ENCODE measurements around the gene COL5A3. TPM values are rescaled to one million over a fixed set of nuclear protein-coding genes. Genes with fewer than 3 reads are reported as not detected.
"Not testable (repeated sequence)": the region's sequence is repeated elsewhere in the genome, so short reads cannot be mapped to it uniquely, and the experiment has no call there.

Gene COL5A3
- total RNA-seq, 1 experiment from 2014 or later: not detected

- H3K4me3 ChIP-seq: no peak overlapping the region
- no peak overlapping the region for H3K27ac ChIP-seq
- no peak for DNase-seq
- no peaks in the 10 kb centered on the region for H3K9me3 ChIP-seq (replicated peaks)
- no peaks in the 10 kb centered on the region for H3K27me3 ChIP-seq
- H3K4me1 ChIP-seq: no peaks in the 10 kb centered on the region
- H3K36me3 ChIP-seq: no peaks in the 10 kb centered on the region
Observed at GRCh38 chr19:9968820-9969687, 41.2 kb downstream of the COL5A3 start.

- Histone ChIP-seq H3K9me3 (replicated peaks) (no peaks in the 10 kb centered on the region), H3K4me1 (no peaks in the 10 kb centered on the region), H3K36me3 (no peaks in the 10 kb centered on the region), H3K27me3 (no peaks in the 10 kb centered on the region), H3K27ac (no peak overlapping the region), H3K4me3 (no peak overlapping the region)
- no peak for DNase-seq
Observed at GRCh38 chr19:9967326-9967725, 43.0 kb downstream of the COL5A3 start.

- DNase-seq: no peak
- Histone ChIP-seq H3K27me3 (no peaks in the 10 kb centered on the region), H3K9me3 (replicated peaks) (no peaks in the 10 kb centered on the region), H3K4me1 (no peaks in the 10 kb centered on the region), H3K36me3 (no peaks in the 10 kb centered on the region), H3K4me3 (no peak overlapping the region), H3K27ac (no peak overlapping the region)
Observed at GRCh38 chr19:9966448-9966847, 43.9 kb downstream of the COL5A3 start.

GRCh38 chr19:9966024-9966423 lies 44.3 kb downstream of the COL5A3 start:
- no peaks in the 10 kb centered on the region for H3K4me1 ChIP-seq
- H3K27ac ChIP-seq: no peak overlapping the region
- H3K9me3 ChIP-seq (replicated peaks): no peaks in the 10 kb centered on the region
- H3K27me3 ChIP-seq: no peaks in the 10 kb centered on the region
- no peak overlapping the region for H3K4me3 ChIP-seq
- H3K36me3 ChIP-seq: no peaks in the 10 kb centered on the region
- DNase-seq: no peak

GRCh38 chr19:9962623-9963290 lies 47.5 kb downstream of the COL5A3 start:
- Histone ChIP-seq H3K36me3 (no peaks in the 10 kb centered on the region), H3K4me3 (no peak overlapping the region), H3K27ac (no peak overlapping the region), H3K4me1 (no peaks in the 10 kb centered on the region), H3K27me3 (no peaks in the 10 kb centered on the region), H3K9me3 (replicated peaks) (no peaks in the 10 kb centered on the region)
- no peak for DNase-seq

GRCh38 chr19:9961103-9961502 lies 49.2 kb downstream of the COL5A3 start:
- no peaks in the 10 kb centered on the region for H3K36me3 ChIP-seq
- no peak overlapping the region for H3K27ac ChIP-seq
- DNase-seq: no peak
- no peak overlapping the region for H3K4me3 ChIP-seq
- H3K4me1 ChIP-seq: no peaks in the 10 kb centered on the region
- H3K9me3 ChIP-seq (replicated peaks): no peaks in the 10 kb centered on the region
- no peaks in the 10 kb centered on the region for H3K27me3 ChIP-seq

- Histone ChIP-seq H3K4me3 (no peak overlapping the region), H3K4me1 (no peaks in the 10 kb centered on the region), H3K36me3 (no peaks in the 10 kb centered on the region), H3K27me3 (no peaks in the 10 kb centered on the region), H3K27ac (no peak overlapping the region), H3K9me3 (replicated peaks) (no peaks in the 10 kb centered on the region)
- no peak for DNase-seq
Observed at GRCh38 chr19:9958379-9958821, 51.9 kb downstream of the COL5A3 start.

GRCh38 chr19:9956956-9957355 lies 53.3 kb downstream of the COL5A3 start:
- Histone ChIP-seq H3K4me1 (no peaks in the 10 kb centered on the region), H3K4me3 (no peak overlapping the region), H3K36me3 (no peaks in the 10 kb centered on the region), H3K9me3 (replicated peaks) (no peaks in the 10 kb centered on the region), H3K27me3 (no peaks in the 10 kb centered on the region), H3K27ac (no peak overlapping the region)
- DNase-seq: no peak

GRCh38 chr19:9953802-9954542 lies 56.3 kb downstream of the COL5A3 start:
- H3K27ac ChIP-seq: no peak overlapping the region
- H3K9me3 ChIP-seq (replicated peaks): no peaks in the 10 kb centered on the region
- no peaks in the 10 kb centered on the region for H3K27me3 ChIP-seq
- no peaks in the 10 kb centered on the region for H3K36me3 ChIP-seq
- no peak overlapping the region for H3K4me3 ChIP-seq
- no peaks in the 10 kb centered on the region for H3K4me1 ChIP-seq
- DNase-seq: no peak

- no peak for DNase-seq
- Histone ChIP-seq H3K36me3 (no peaks in the 10 kb centered on the region), H3K4me3 (no peak overlapping the region), H3K4me1 (no peaks in the 10 kb centered on the region), H3K27ac (no peak overlapping the region), H3K27me3 (no peaks in the 10 kb centered on the region), H3K9me3 (replicated peaks) (no peaks in the 10 kb centered on the region)
Observed at GRCh38 chr19:9952276-9952675, 58.0 kb downstream of the COL5A3 start.

- Histone ChIP-seq H3K36me3 (no peaks in the 10 kb centered on the region), H3K27me3 (no peaks in the 10 kb centered on the region), H3K9me3 (replicated peaks) (no peaks in the 10 kb centered on the region), H3K4me1 (no peaks in the 10 kb centered on the region), H3K27ac (no peak overlapping the region), H3K4me3 (no peak overlapping the region)
- DNase-seq: no peak
Observed at GRCh38 chr19:9947441-9947840, 62.9 kb downstream of the COL5A3 start.

- H3K36me3 ChIP-seq; H3K27ac ChIP-seq; DNase-seq; H3K4me1 ChIP-seq; H3K4me3 ChIP-seq; H3K9me3 ChIP-seq (replicated peaks); H3K27me3 ChIP-seq: not testable (repeated sequence)
Observed at GRCh38 chr19:9946528-9947125, 63.7 kb downstream of the COL5A3 start.

- DNase-seq: peak; percentile 14 to 23
- no peak overlapping the region for H3K4me3 ChIP-seq
- H3K36me3 ChIP-seq: no peaks in the 10 kb centered on the region
- H3K9me3 ChIP-seq (replicated peaks): no peaks in the 10 kb centered on the region
- H3K4me1 ChIP-seq: no peaks in the 10 kb centered on the region
- H3K27ac ChIP-seq: no peak overlapping the region
- H3K27me3 ChIP-seq: no peaks in the 10 kb centered on the region
Observed at GRCh38 chr19:9945319-9945966, 64.9 kb downstream of the COL5A3 start.

GRCh38 chr19:9943744-9944143 lies 66.6 kb downstream of the COL5A3 start:
- Histone ChIP-seq H3K27ac (no peak overlapping the region), H3K4me3 (no peak overlapping the region), H3K9me3 (replicated peaks) (no peaks in the 10 kb centered on the region), H3K4me1 (no peaks in the 10 kb centered on the region), H3K36me3 (no peaks in the 10 kb centered on the region), H3K27me3 (no peaks in the 10 kb centered on the region)
- no peak for DNase-seq
